Liver (tissue), 9 donors: ENCODE results near the gene IGSF22. TPM values are rescaled to one million over a fixed set of nuclear protein-coding genes. Genes with fewer than 3 reads are reported as not detected.

Experiments
- DNase-seq: peaks from one replicate; pipeline ENCODE4 v3.0.0-alpha.2; 2017; ENCODE audit warnings: low spot score
- H3K27ac ChIP-seq, 2 donors: one replicate each; pipeline ENCODE4 v1.7.0; 2013; ENCODE audit warnings: inconsistent platforms in 2 of 2, low read length in 2 of 2, control low read depth in 1 of 2, low read depth in 1 of 2, mild to moderate bottlenecking in 1 of 2
- H3K27me3 ChIP-seq, 4 donors: one replicate each; pipeline versions ENCODE4 v1.6.1 to v1.7.0; 2013; ENCODE audit warnings: low read length in 3 of 4, inconsistent platforms in 1 of 4, mild to moderate bottlenecking in 1 of 4, moderate library complexity in 1 of 4; ENCODE audit not compliant: control insufficient read depth in 4 of 4, insufficient read depth in 4 of 4
- H3K36me3 ChIP-seq, 4 donors: one replicate each; pipeline versions ENCODE4 v1.6.1 to v1.7.0; 2013; ENCODE audit warnings: low read length in 3 of 4, mild to moderate bottlenecking in 3 of 4, low read depth in 1 of 4, moderate library complexity in 1 of 4; ENCODE audit not compliant: control insufficient read depth in 4 of 4, insufficient read depth in 3 of 4
- H3K4me1 ChIP-seq, 4 donors: one replicate each; pipeline versions ENCODE4 v1.6.1 to v1.7.0; 2013; ENCODE audit warnings: low read length in 3 of 4, mild to moderate bottlenecking in 3 of 4, moderate library complexity in 1 of 4; ENCODE audit not compliant: control insufficient read depth in 4 of 4, insufficient read depth in 4 of 4
- H3K4me3 ChIP-seq, 3 donors: one replicate each; pipeline versions ENCODE4 v1.6.1 to v1.7.0; 2013; ENCODE audit warnings: low read length in 3 of 3, control low read depth in 1 of 3, low read depth in 1 of 3, mild to moderate bottlenecking in 1 of 3
- H3K9ac ChIP-seq, 2 donors: one replicate each; pipeline ENCODE4 v1.7.0; 2013; ENCODE audit warnings: low read length in 2 of 2, mild to moderate bottlenecking in 2 of 2, moderate library complexity in 2 of 2, control low read depth in 1 of 2, low read depth in 1 of 2
- H3K9me3 ChIP-seq, 4 donors: one replicate each; pipeline versions ENCODE4 v1.6.1 to v1.7.0; 2013; ENCODE audit warnings: low read length in 3 of 4; ENCODE audit not compliant: control insufficient read depth in 4 of 4
- EGR1 ChIP-seq, 2 donors: IDR thresholded peaks; 2 replicates each; pipeline ENCODE4 v1.6.1; 2016 to 2018; ENCODE audit warnings: antibody characterized with exemption in 2 of 2, low read depth in 2 of 2
- FOXA1 ChIP-seq: IDR thresholded peaks from 2 replicates; pipeline ENCODE4 v1.6.1; 2016; ENCODE audit warnings: antibody characterized with exemption
- FOXA2 ChIP-seq: IDR thresholded peaks from 2 replicates; pipeline ENCODE4 v1.6.1; 2016; ENCODE audit warnings: antibody characterized with exemption
- GABPA ChIP-seq, 2 donors: IDR thresholded peaks in 1 of 2; conservative IDR thresholded peaks in 1 of 2; 2 replicates each; pipeline ENCODE4 v1.6.1; 2016; ENCODE audit warnings: antibody characterized with exemption in 2 of 2, mild to moderate bottlenecking in 1 of 2, moderate library complexity in 1 of 2
- HNF4A ChIP-seq, 2 donors: conservative IDR thresholded peaks; 2 replicates each; pipeline ENCODE4 v1.6.1; 2016; ENCODE audit warnings: antibody characterized with exemption in 2 of 2, mild to moderate bottlenecking in 2 of 2
- HNF4G ChIP-seq: IDR thresholded peaks from 2 replicates; pipeline ENCODE4 v1.6.1; 2016; ENCODE audit warnings: antibody characterized with exemption
- JUND ChIP-seq, 2 donors: IDR thresholded peaks; 2 replicates each; pipeline ENCODE4 v1.6.1; 2016; ENCODE audit warnings: antibody characterized with exemption in 2 of 2
- NR2F2 ChIP-seq: IDR thresholded peaks from 2 replicates; pipeline ENCODE4 v1.6.1; 2016; ENCODE audit warnings: antibody characterized with exemption
- RAD21 ChIP-seq, 2 donors: IDR thresholded peaks; 2 replicates each; pipeline ENCODE4 v1.6.1; 2016; ENCODE audit warnings: antibody characterized with exemption in 2 of 2, mild to moderate bottlenecking in 2 of 2
- RXRA ChIP-seq, 2 donors: IDR thresholded peaks; 2 replicates each; pipeline ENCODE4 v1.6.1; 2017 to 2018; ENCODE audit warnings: antibody characterized with exemption in 2 of 2, mild to moderate bottlenecking in 1 of 2
- SP1 ChIP-seq: IDR thresholded peaks from 2 replicates; pipeline ENCODE4 v1.6.1; 2018; ENCODE audit warnings: antibody characterized with exemption, mild to moderate bottlenecking
- TAF1 ChIP-seq: conservative IDR thresholded peaks from 2 replicates; pipeline ENCODE4 v1.6.1; 2016; ENCODE audit warnings: antibody characterized with exemption, mild to moderate bottlenecking
- YY1 ChIP-seq: IDR thresholded peaks from 2 replicates; pipeline ENCODE4 v1.6.1; 2016; ENCODE audit warnings: antibody characterized with exemption, mild to moderate bottlenecking
- WGBS: extraction: QIAGEN DNeasy Blood & Tissue Kit; methylation state at CpG from one replicate; pipeline ENCODE4 v1.1.7; 2013; 5-methylcytosine and 5-hydroxymethylcytosine counted together
- polyA plus RNA-seq, 2 donors: library from polyadenylated mRNA; stranded (reverse) in 1 of 2; unstranded in 1 of 2; fragments of 200-250 nt in 1 of 2; fragments of >200 nt in 1 of 2; fragmentation: Nextera tagmentation in 1 of 2; extraction: Ambion mirVana in 1 of 2; gene quantifications; one replicate each; pipeline versions ENCODE4 v1.2.1 to v1.2.3, GENCODE V29; 2013 to 2015
- total RNA-seq, 2 donors: library from RNA; depleted of rRNA; stranded (reverse); fragments of >200 nt; gene quantifications; one replicate each; pipeline ENCODE4 v1.2.3, GENCODE V29; 2014
- TF ChIP-seq, protein P1 (sequence below): IDR thresholded peaks from 2 replicates; pipeline ENCODE4 v1.6.1; 2016; ENCODE audit warnings: antibody characterized with exemption
- TF ChIP-seq, protein P2 (sequence below): IDR thresholded peaks from 2 replicates; pipeline ENCODE4 v1.6.1; 2016; ENCODE audit warnings: antibody characterized with exemption
- TF ChIP-seq, protein P3 (sequence below): fragments of 150-350 bp; IDR thresholded peaks from 2 replicates; pipeline ENCODE4 v1.5.1; 2017; ENCODE audit warnings: improper control_type of control experiment, low read depth, low read length; ENCODE audit not compliant: missing input control
- TF ChIP-seq, protein P4 (sequence below): IDR thresholded peaks from 2 replicates; pipeline ENCODE4 v1.6.1; 2016; ENCODE audit warnings: antibody characterized with exemption, mild to moderate bottlenecking
- TF ChIP-seq, protein P5 (sequence below): IDR thresholded peaks from 2 replicates; pipeline ENCODE4 v1.6.1; 2016; ENCODE audit warnings: antibody characterized with exemption
- donor health status: healthy.
- donor health status: healthy.
- donor health status: healthy.
- donor health status: healthy.
- donor health status: healthy.

IGSF22 gene
- total and polyA plus RNA-seq, 4 donors = 0.12 to 0.26 TPM; not detected in 2

DNA sequence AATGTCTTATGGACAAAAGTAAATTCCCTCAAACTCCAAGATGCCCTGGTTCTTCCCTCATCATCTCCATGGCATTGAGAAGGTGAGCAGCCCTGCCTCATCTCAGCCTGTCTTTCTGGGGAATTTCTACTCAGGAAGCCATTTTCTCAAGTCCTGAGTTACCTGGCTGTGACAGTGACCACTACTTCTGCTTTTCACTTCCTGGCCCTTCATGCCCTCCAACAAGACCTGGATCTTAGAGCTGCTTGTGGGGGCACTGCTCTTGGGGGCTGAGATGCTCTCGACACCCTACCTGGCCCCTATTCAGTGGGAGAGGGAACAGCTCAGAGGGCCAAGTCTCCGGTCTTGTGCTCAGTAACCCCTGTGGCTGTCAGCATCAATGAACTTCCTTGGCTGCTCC is 5.5 kb upstream of the IGSF22 start:
- H3K27me3 ChIP-seq = no peaks in the 10 kb centered on the region
- H3K27ac ChIP-seq = no peak overlapping the region
- TF ChIP-seq, protein P1, sequence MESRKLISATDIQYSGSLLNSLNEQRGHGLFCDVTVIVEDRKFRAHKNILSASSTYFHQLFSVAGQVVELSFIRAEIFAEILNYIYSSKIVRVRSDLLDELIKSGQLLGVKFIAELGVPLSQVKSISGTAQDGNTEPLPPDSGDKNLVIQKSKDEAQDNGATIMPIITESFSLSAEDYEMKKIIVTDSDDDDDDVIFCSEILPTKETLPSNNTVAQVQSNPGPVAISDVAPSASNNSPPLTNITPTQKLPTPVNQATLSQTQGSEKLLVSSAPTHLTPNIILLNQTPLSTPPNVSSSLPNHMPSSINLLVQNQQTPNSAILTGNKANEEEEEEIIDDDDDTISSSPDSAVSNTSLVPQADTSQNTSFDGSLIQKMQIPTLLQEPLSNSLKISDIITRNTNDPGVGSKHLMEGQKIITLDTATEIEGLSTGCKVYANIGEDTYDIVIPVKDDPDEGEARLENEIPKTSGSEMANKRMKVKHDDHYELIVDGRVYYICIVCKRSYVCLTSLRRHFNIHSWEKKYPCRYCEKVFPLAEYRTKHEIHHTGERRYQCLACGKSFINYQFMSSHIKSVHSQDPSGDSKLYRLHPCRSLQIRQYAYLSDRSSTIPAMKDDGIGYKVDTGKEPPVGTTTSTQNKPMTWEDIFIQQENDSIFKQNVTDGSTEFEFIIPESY = no peak
- TF ChIP-seq, protein P2, sequence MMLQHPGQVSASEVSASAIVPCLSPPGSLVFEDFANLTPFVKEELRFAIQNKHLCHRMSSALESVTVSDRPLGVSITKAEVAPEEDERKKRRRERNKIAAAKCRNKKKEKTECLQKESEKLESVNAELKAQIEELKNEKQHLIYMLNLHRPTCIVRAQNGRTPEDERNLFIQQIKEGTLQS = no peak
- TF ChIP-seq RAD21 (IDR thresholded peaks at IDR 0.05) = no peak
- TF ChIP-seq HNF4A (conservative IDR thresholded peaks at IDR 0.05) = no peak
- no peak for TF ChIP-seq NR2F2
- TF ChIP-seq FOXA1 = no peak
- TF ChIP-seq, protein P3, sequence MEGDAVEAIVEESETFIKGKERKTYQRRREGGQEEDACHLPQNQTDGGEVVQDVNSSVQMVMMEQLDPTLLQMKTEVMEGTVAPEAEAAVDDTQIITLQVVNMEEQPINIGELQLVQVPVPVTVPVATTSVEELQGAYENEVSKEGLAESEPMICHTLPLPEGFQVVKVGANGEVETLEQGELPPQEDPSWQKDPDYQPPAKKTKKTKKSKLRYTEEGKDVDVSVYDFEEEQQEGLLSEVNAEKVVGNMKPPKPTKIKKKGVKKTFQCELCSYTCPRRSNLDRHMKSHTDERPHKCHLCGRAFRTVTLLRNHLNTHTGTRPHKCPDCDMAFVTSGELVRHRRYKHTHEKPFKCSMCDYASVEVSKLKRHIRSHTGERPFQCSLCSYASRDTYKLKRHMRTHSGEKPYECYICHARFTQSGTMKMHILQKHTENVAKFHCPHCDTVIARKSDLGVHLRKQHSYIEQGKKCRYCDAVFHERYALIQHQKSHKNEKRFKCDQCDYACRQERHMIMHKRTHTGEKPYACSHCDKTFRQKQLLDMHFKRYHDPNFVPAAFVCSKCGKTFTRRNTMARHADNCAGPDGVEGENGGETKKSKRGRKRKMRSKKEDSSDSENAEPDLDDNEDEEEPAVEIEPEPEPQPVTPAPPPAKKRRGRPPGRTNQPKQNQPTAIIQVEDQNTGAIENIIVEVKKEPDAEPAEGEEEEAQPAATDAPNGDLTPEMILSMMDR = no peak
- TF ChIP-seq TAF1 = no peak
- no peak for TF ChIP-seq YY1
- TF ChIP-seq, protein P4, sequence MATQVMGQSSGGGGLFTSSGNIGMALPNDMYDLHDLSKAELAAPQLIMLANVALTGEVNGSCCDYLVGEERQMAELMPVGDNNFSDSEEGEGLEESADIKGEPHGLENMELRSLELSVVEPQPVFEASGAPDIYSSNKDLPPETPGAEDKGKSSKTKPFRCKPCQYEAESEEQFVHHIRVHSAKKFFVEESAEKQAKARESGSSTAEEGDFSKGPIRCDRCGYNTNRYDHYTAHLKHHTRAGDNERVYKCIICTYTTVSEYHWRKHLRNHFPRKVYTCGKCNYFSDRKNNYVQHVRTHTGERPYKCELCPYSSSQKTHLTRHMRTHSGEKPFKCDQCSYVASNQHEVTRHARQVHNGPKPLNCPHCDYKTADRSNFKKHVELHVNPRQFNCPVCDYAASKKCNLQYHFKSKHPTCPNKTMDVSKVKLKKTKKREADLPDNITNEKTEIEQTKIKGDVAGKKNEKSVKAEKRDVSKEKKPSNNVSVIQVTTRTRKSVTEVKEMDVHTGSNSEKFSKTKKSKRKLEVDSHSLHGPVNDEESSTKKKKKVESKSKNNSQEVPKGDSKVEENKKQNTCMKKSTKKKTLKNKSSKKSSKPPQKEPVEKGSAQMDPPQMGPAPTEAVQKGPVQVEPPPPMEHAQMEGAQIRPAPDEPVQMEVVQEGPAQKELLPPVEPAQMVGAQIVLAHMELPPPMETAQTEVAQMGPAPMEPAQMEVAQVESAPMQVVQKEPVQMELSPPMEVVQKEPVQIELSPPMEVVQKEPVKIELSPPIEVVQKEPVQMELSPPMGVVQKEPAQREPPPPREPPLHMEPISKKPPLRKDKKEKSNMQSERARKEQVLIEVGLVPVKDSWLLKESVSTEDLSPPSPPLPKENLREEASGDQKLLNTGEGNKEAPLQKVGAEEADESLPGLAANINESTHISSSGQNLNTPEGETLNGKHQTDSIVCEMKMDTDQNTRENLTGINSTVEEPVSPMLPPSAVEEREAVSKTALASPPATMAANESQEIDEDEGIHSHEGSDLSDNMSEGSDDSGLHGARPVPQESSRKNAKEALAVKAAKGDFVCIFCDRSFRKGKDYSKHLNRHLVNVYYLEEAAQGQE = no peak
- no peak for TF ChIP-seq FOXA2
- no peak for TF ChIP-seq HNF4G
- no peak for TF ChIP-seq JUND (IDR thresholded peaks at IDR 0.05)
- no peak for TF ChIP-seq SP1
- TF ChIP-seq, protein P5, sequence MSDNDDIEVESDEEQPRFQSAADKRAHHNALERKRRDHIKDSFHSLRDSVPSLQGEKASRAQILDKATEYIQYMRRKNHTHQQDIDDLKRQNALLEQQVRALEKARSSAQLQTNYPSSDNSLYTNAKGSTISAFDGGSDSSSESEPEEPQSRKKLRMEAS = no peak
- TF ChIP-seq EGR1 (IDR thresholded peaks at IDR 0.05; ENCODE audit: low read depth in 2 of 2) = no peak
- TF ChIP-seq RXRA (IDR thresholded peaks at IDR 0.05) = no peak
- TF ChIP-seq GABPA (IDR thresholded peaks at IDR 0.05 in 1 of 2, conservative IDR thresholded peaks at IDR 0.05 in 1 of 2) = no peak
- WGBS = 88% methylated on average over 2 of the region's 2 CpGs
- no peaks in the 10 kb centered on the region for H3K9me3 ChIP-seq
- no peak for DNase-seq
- no peak overlapping the region for H3K9ac ChIP-seq
- H3K4me3 ChIP-seq = no peak overlapping the region
- H3K4me1 ChIP-seq = no peaks in the 10 kb centered on the region
- no peaks in the 10 kb centered on the region for H3K36me3 ChIP-seq
